Activated CD4-positive, alpha-beta T cell treated with anti-CD3 and anti-CD28 coated beads, Interleukin-2, amount 50 U/mL, for 48 hours (primary cell): ENCODE results near the gene PDYN.

ENCODE experiments used
- DNase-seq, 2 experiments: peaks; one replicate each; pipeline ENCODE4 v3.0.0-alpha.2; 2020

Gene PDYN

GRCh38 chr20:1931830-1932229 is 62.0 kb downstream of the PDYN start:
- DNase-seq: no peak

- DNase-seq: no peak
Measured at GRCh38 chr20:1930165-1930564, 63.7 kb downstream of the PDYN start.

DNA sequence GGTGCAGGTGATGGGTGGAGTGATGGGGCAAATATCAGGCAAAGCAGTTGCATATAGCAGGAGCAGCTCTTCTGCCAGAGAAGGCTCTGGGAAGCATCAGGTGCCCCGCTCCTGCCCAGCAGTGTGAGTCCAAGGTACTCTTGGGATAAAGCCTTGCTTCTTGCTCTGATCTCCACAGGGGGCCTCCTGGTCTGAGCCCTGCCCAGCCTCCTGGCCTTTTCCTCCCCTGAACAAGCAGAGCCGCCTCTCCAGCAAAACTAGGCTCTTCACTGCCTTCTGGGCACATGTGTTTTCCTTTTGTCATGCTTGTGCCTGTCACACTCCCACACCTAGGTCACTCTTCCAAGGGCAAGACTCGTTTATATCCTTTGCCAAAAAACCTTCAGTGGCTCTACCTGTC is 64.4 kb downstream of the PDYN start:
- DNase-seq: no peak

DNA sequence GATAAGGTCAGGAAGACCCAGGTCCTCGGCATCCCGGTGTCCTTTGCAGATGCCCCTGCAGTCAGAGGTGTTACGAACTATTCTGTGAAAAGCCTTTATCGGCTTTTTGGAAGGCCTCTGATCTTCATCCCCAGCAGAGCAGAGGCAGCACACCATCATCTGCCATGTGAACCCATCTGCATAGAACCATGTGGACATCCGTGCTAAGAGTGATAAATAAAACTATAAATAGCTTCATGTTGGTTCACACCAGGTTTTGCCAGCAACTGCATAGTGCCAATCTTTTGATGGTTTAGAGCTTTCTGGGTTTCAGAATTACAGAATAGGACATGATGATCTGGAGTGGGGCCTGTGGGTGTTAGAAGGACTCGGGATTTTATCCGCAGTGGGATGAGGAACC is 65.1 kb downstream of the PDYN start:
- DNase-seq: no peak
